Endothelial cell of umbilical vein (primary cell): ENCODE data around the gene SPSB3. TPM values are rescaled to one million over a fixed set of nuclear protein-coding genes. Genes with fewer than 3 reads are reported as not detected.

Source experiments
- BruUV-seq: library from RNA; stranded (reverse); fragments of 400-500 nt; replicated peaks from 2 replicates; lab custom pipeline; 2021; lab: Mats Ljungman, UMichigan
- CTCF ChIA-PET: fragments of 300-600, 350-600 bp; sonication (Branson Sonifier 250); formaldehyde crosslinking; loops from one replicate; lab custom pipeline; 2021; ENCODE audit warnings: antibody characterized with exemption, inconsistent platforms; lab: Charles Lee
- POLR2A ChIA-PET: fragments of 300-600, 350-600 bp; sonication (Branson Sonifier 250); formaldehyde crosslinking; loops from one replicate; lab custom pipeline; 2021; ENCODE audit warnings: antibody characterized with exemption, inconsistent platforms; lab: Charles Lee
- DNase-seq: peaks from one replicate; pipeline ENCODE4 v3.0.0-alpha.2; 2011; ENCODE audit warnings: low read depth, low spot score
- FAIRE-seq: peaks from 2 replicates; lab custom pipeline; 2011; peaks lifted over from hg19 to GRCh38; lab: Jason Lieb, UNC
- H2AFZ ChIP-seq: 2 replicates; pipeline ENCODE4 v1.6.0; 2012; ENCODE audit warnings: low read depth, low read length, control low read depth, inconsistent platforms
- H3K27ac ChIP-seq: 2 replicates; pipeline ENCODE4 v1.5.1; 2011; ENCODE audit warnings: low read depth, mild to moderate bottlenecking, control low read depth, low read length, moderate library complexity; ENCODE audit not compliant: insufficient read depth
- H3K27me3 ChIP-seq, 2 experiments: 2 replicates each; pipeline versions ENCODE4 v1.6.0 to v1.6.1; 2011; ENCODE audit warnings: low read length in 2 of 2, mixed read lengths in 1 of 2; ENCODE audit not compliant: control insufficient read depth in 2 of 2, insufficient read depth in 2 of 2
- H3K36me3 ChIP-seq, 2 experiments: 2 replicates in 1 of 2; 3 replicates in 1 of 2; pipeline ENCODE4 v1.5.1; 2011; ENCODE audit warnings: low read length in 2 of 2, mild to moderate bottlenecking in 1 of 2, moderate library complexity in 1 of 2; ENCODE audit not compliant: control insufficient read depth in 2 of 2, insufficient read depth in 2 of 2; ENCODE audit errors: extremely low read depth in 1 of 2
- H3K4me1 ChIP-seq: 3 replicates; pipeline ENCODE4 v1.5.1; 2011; ENCODE audit warnings: mild to moderate bottlenecking, low read length; ENCODE audit not compliant: control insufficient read depth, insufficient read depth; ENCODE audit errors: extremely low read depth
- H3K4me2 ChIP-seq: 2 replicates; pipeline ENCODE4 v1.6.1; 2011; ENCODE audit warnings: low read length, control low read depth, mixed read lengths; ENCODE audit not compliant: insufficient read depth
- H3K4me3 ChIP-seq, 3 experiments: fragments of 200-600 bp in 1 of 3; sonication (generic), shearing (Covaris generic) in 1 of 3; replicated peaks in 1 of 3; 2 replicates each; pipeline ENCODE4 v1.5.1; 2011 to 2016; ENCODE audit warnings: control low read depth in 3 of 3, low read length in 3 of 3, mild to moderate bottlenecking in 2 of 3, inconsistent platforms in 1 of 3, low read depth in 1 of 3, moderate library complexity in 1 of 3; ENCODE audit not compliant: insufficient read depth in 1 of 3
- H3K79me2 ChIP-seq: 2 replicates; pipeline ENCODE4 v1.6.0; 2012; ENCODE audit warnings: low read length, inconsistent platforms; ENCODE audit not compliant: control insufficient read depth, insufficient read depth
- H3K9ac ChIP-seq: replicated peaks from 2 replicates; pipeline ENCODE3; 2011; ENCODE audit warnings: low read length, control low read depth; ENCODE audit not compliant: insufficient read depth; ENCODE audit errors: extremely low read depth
- H3K9me1 ChIP-seq: replicated peaks from 3 replicates; pipeline ENCODE4 v1.6.0; 2011; ENCODE audit warnings: mild to moderate bottlenecking, low read length; ENCODE audit not compliant: control insufficient read depth, insufficient read depth; ENCODE audit errors: extremely low read depth
- H3K9me3 ChIP-seq: replicated peaks from 2 replicates; pipeline ENCODE4 v1.5.1; 2012; ENCODE audit warnings: low read length, inconsistent platforms; ENCODE audit not compliant: control insufficient read depth, insufficient read depth
- H4K20me1 ChIP-seq: replicated peaks from 2 replicates; pipeline ENCODE3; 2011; ENCODE audit warnings: mild to moderate bottlenecking, low read length; ENCODE audit not compliant: control insufficient read depth, insufficient read depth; ENCODE audit errors: extremely low read depth
- CTCF ChIP-seq, 2 donors: IDR thresholded peaks; 1 replicate in 1 of 2; 2 replicates in 1 of 2; pipeline ENCODE4 v1.5.1; 2011; ENCODE audit warnings: low read length in 2 of 2, mild to moderate bottlenecking in 2 of 2, moderate library complexity in 2 of 2, control low read depth in 1 of 2, inconsistent platforms in 1 of 2, low read depth in 1 of 2; ENCODE audit not compliant: insufficient read depth in 1 of 2; ENCODE audit errors: extremely low read depth in 1 of 2
- EZH2 ChIP-seq: IDR thresholded peaks from 2 replicates; pipeline ENCODE4 v1.6.1; 2012; ENCODE audit warnings: borderline replicate concordance, low read depth, mild to moderate bottlenecking, moderate library complexity, low read length, inconsistent platforms; ENCODE audit not compliant: severe bottlenecking
- FOS ChIP-seq: IDR thresholded peaks from 2 replicates; pipeline ENCODE4 v1.6.1; 2011; ENCODE audit warnings: mild to moderate bottlenecking, low read length, moderate library complexity, borderline replicate concordance; ENCODE audit not compliant: insufficient read depth
- JUN ChIP-seq: IDR thresholded peaks from 2 replicates; pipeline ENCODE4 v1.6.1; 2011; ENCODE audit warnings: borderline replicate concordance, low read depth; ENCODE audit not compliant: insufficient read length, insufficient read depth
- MYC ChIP-seq: IDR thresholded peaks from one replicate; pipeline ENCODE4 v1.6.1; 2011; ENCODE audit warnings: mild to moderate bottlenecking, low read depth, low read length
- POLR2A ChIP-seq: IDR thresholded peaks from 2 replicates; pipeline ENCODE4 v1.6.1; 2012; ENCODE audit warnings: low read depth, mild to moderate bottlenecking, control low read depth, low read length
- POLR2AphosphoS5 ChIP-seq: IDR thresholded peaks from 2 replicates; pipeline ENCODE4 v1.6.1; 2012; ENCODE audit warnings: low read depth, mild to moderate bottlenecking, control low read depth, low read length, moderate library complexity; ENCODE audit not compliant: insufficient read depth
- dilution Hi-C: fragments of 300-500 bp; cut with MboI; formaldehyde crosslinking; loops from one replicate; pipeline ENCODE4 v1.15.0; 2019; ENCODE audit warnings: low sequenced_read_pairs; ENCODE audit not compliant: extremely low pct_ligation_motif_present
- intact Hi-C: fragments of 100-400 bp; cut with micrococcal nuclease; formaldehyde crosslinking; loops from one replicate; pipeline ENCODE4 v1.10.0; 2022
- polyA plus RNA-seq, 4 experiments: library from polyadenylated mRNA; depleted of rRNA in 3 of 4; stranded (reverse) in 3 of 4; unstranded in 1 of 4; fragments of >200 nt; gene quantifications; 2 replicates each; pipeline versions ENCODE4 v1.2.1 to v1.2.3, GENCODE V29; 2011 to 2012; ENCODE audit warnings: missing spikeins in 1 of 4
- total RNA-seq: library from RNA; stranded (reverse); gene quantifications from 2 replicates; pipeline ENCODE4 v1.2.3, GENCODE V29; 2021
- TF ChIP-seq, protein P1 (sequence below): IDR thresholded peaks from 2 replicates; pipeline ENCODE4 v1.6.1; 2011; ENCODE audit not compliant: insufficient read depth, insufficient read length

Gene SPSB3
- total and polyA plus RNA-seq, 2 donors (not counting 3 experiments of a cell fraction or from before 2014, with no cell fraction given): 39.0 to 86.2 TPM

- POLR2A ChIA-PET: interaction anchor here (0.6 kb wide), 1 partner anchor 342 kb away, joined by 4 read pairs; no protein-coding TSS in a partner anchor
- Histone ChIP-seq H4K20me1 (no peaks in the 10 kb centered on the region), H3K27me3 (no peaks in the 10 kb centered on the region), H3K27ac (no peak within 1 kb of the TSS), H3K4me1 (peaks cover 19% of the 10 kb centered on the region), H2AFZ (peak within 1 kb of the TSS; percentile 21), H3K9me3 (no peaks in the 10 kb centered on the region), H3K9ac (peak within 1 kb of the TSS; percentile 27), H3K4me3 (peak within 1 kb of the TSS; percentile 59 to 83 (median 76)), H3K9me1 (no peaks in the 10 kb centered on the region), H3K79me2 (peaks cover 17% of the 10 kb centered on the region), H3K36me3 (peaks cover 0 to 30% of the 10 kb centered on the region in 2 experiments), H3K4me2 (peak within 1 kb of the TSS; percentile 72)
- DNase-seq: peak; percentile 60
- CTCF ChIA-PET: interaction anchor here (1.2 to 1.3 kb wide), 3 partner anchors 12 to 65 kb away, joined by 4 to 11 read pairs (median 5); partner anchors contain the start of gene MAPK8IP3
- no peak for FAIRE-seq
- dilution Hi-C loops (no loop called here), intact Hi-C loops (no loop called here)
- TF ChIP-seq POLR2A (peak; percentile 46), POLR2AphosphoS5 (peak; percentile 65), JUN (no peak), MYC (no peak)
- BruUV-seq: no TSS peak
Observed at GRCh38 chr16:1771188-1771863, 11.0 kb downstream of the SPSB3 start, which contains the start of gene NME3. Gene NME3 (minus strand): TSS chr16:1771543. CDS start chr16:1771534, 9 bp downstream.

- BruUV-seq: no TSS peak
- Histone ChIP-seq H3K4me3 (peak overlapping the region; percentile 59 to 83 (median 76)), H3K36me3 (peaks cover 3 to 29% of the 10 kb centered on the region in 2 experiments), H4K20me1 (no peaks in the 10 kb centered on the region), H3K4me2 (peak overlapping the region; percentile 50), H2AFZ (peak overlapping the region; percentile 21), H3K4me1 (peaks cover 19% of the 10 kb centered on the region), H3K9me1 (no peaks in the 10 kb centered on the region), H3K27ac (no peak overlapping the region), H3K27me3 (no peaks in the 10 kb centered on the region), H3K9me3 (no peaks in the 10 kb centered on the region), H3K79me2 (peaks cover 17% of the 10 kb centered on the region), H3K9ac (no peak overlapping the region)
- ChIA-PET POLR2A (interaction anchor here (1.3 kb wide), 1 partner anchor 12 kb away, joined by 3 read pairs; the partner anchor contains the start of genes NUBP2 and SPSB3), CTCF (interaction anchor here (1.2 to 1.5 kb wide), 4 partner anchors 11 to 276 kb away, joined by 4 to 11 read pairs (median 5); partner anchors contain the start of gene MAPK8IP3)
- DNase-seq (peak; percentile 56), FAIRE-seq (no peak)
- dilution Hi-C loops (no loop called here), intact Hi-C loops (no loop called here)
- TF ChIP-seq POLR2AphosphoS5: peak; percentile 46
- no peak for TF ChIP-seq MYC
- no peak for TF ChIP-seq CTCF (IDR thresholded peaks at IDR 0.05; ENCODE audit: extremely low read depth in 1 of 2, insufficient read depth in 1 of 2, low read depth in 1 of 2, low read length in 2 of 2)
- TF ChIP-seq EZH2: no peak
- TF ChIP-seq, protein P1, sequence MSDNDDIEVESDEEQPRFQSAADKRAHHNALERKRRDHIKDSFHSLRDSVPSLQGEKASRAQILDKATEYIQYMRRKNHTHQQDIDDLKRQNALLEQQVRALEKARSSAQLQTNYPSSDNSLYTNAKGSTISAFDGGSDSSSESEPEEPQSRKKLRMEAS: no peak
- no peak for TF ChIP-seq JUN
- TF ChIP-seq FOS: no peak
Observed at GRCh38 chr16:1770328-1771187, 11.8 kb downstream of the SPSB3 start.
